Thoracic aorta (tissue), 2 donors: ENCODE measurements around the gene EFNA1. TPM values are rescaled to one million over a fixed set of nuclear protein-coding genes. Genes with fewer than 3 reads are reported as not detected.
A peak's percentile ranks its signal among the peaks of the same experiment; 100 is the strongest.

ENCODE experiments used
- ATAC-seq: fragments of 150-250 bp; one replicate; pipeline ENCODE4 v1.8.0; 2017; ENCODE audit warnings: low read depth; ENCODE audit not compliant: insufficient number of reproducible peaks, low FRiP score
- DNase-seq: peaks from one replicate; pipeline ENCODE4 v3.0.0-alpha.2; 2020; ENCODE audit warnings: low spot score
- H3K27ac ChIP-seq, 2 donors: fragments of 200-600 bp; sonication (generic); 1 replicate in 1 of 2; 2 replicates in 1 of 2; pipeline ENCODE4 v1.5.1; 2016; ENCODE audit warnings: mild to moderate bottlenecking in 2 of 2, moderate library complexity in 2 of 2
- H3K27me3 ChIP-seq: fragments of 200-600 bp; sonication (generic); replicated peaks from 2 replicates; pipeline ENCODE4 v1.6.0; 2016; ENCODE audit warnings: mild to moderate bottlenecking; ENCODE audit not compliant: insufficient read depth
- H3K36me3 ChIP-seq: fragments of 200-600 bp; sonication (generic); one replicate; pipeline ENCODE4 v1.5.1; 2016
- H3K4me1 ChIP-seq, 2 donors: fragments of 200-600 bp; sonication (generic); 1 replicate in 1 of 2; 2 replicates in 1 of 2; pipeline versions ENCODE4 v1.5.1 to v1.6.0; 2016; ENCODE audit warnings: low read depth in 2 of 2, mild to moderate bottlenecking in 1 of 2; ENCODE audit not compliant: control insufficient read depth in 1 of 2
- H3K4me3 ChIP-seq: fragments of 200-600 bp; sonication (generic); 2 replicates; pipeline ENCODE4 v1.5.1; 2016; ENCODE audit warnings: mild to moderate bottlenecking
- H3K9me3 ChIP-seq: fragments of 200-600 bp; sonication (generic); 2 replicates; pipeline ENCODE4 v1.5.1; 2016
- CTCF ChIP-seq: fragments of 200-600 bp; sonication (generic); IDR thresholded peaks from one replicate; pipeline ENCODE4 v1.5.1; 2019; ENCODE audit warnings: antibody characterized with exemption
- total RNA-seq, 2 donors: library from RNA; depleted of rRNA; stranded (reverse); fragments of >200 nt; gene quantifications; one replicate each; pipeline versions ENCODE4 v1.1.0 to v1.2.3, GENCODE V29; 2016

Gene EFNA1
- total RNA-seq, 2 donors from 2014 or later, result 4.6 to 15.4 TPM

GRCh38 chr1:155176544-155177071, 48.9 kb downstream of the EFNA1 start:
- Histone ChIP-seq H3K4me1 (peaks cover 8 to 32% of the 10 kb centered on the region in 2 donors), H3K4me3 (no peak overlapping the region), H3K36me3 (no peaks in the 10 kb centered on the region), H3K9me3 (no peaks in the 10 kb centered on the region), H3K27ac (no peak overlapping the region), H3K27me3 (no peaks in the 10 kb centered on the region)
- ATAC-seq (no peak), DNase-seq (no peak)
- peak; percentile 94 for TF ChIP-seq CTCF

GRCh38 chr1:155177192-155177917, 49.7 kb downstream of the EFNA1 start:
- peaks cover 5 to 26% of the 10 kb centered on the region in 2 donors for H3K4me1 ChIP-seq
- no peaks in the 10 kb centered on the region for H3K9me3 ChIP-seq
- ATAC-seq, result no peak
- no peak overlapping the region for H3K27ac ChIP-seq
- DNase-seq, result no peak
- H3K36me3 ChIP-seq, result no peaks in the 10 kb centered on the region
- no peak for TF ChIP-seq CTCF
- no peak overlapping the region for H3K4me3 ChIP-seq
- H3K27me3 ChIP-seq, result no peaks in the 10 kb centered on the region

GRCh38 chr1:155177918-155178281, 50.2 kb downstream of the EFNA1 start:
- Histone ChIP-seq H3K27ac (no peak overlapping the region), H3K4me3 (no peak overlapping the region), H3K4me1 (peaks cover 4 to 23% of the 10 kb centered on the region in 2 donors), H3K9me3 (no peaks in the 10 kb centered on the region), H3K36me3 (no peaks in the 10 kb centered on the region), H3K27me3 (no peaks in the 10 kb centered on the region)
- no peak for DNase-seq
- no peak for ATAC-seq
- TF ChIP-seq CTCF, result no peak

- Histone ChIP-seq H3K4me1 (peaks cover 4 to 20% of the 10 kb centered on the region in 2 donors), H3K9me3 (no peaks in the 10 kb centered on the region), H3K27me3 (no peaks in the 10 kb centered on the region), H3K4me3 (no peak overlapping the region), H3K36me3 (no peaks in the 10 kb centered on the region), H3K27ac (no peak overlapping the region)
- DNase-seq, result no peak
- no peak for ATAC-seq
- TF ChIP-seq CTCF, result no peak
Observed at GRCh38 chr1:155178441-155179111, 50.9 kb downstream of the EFNA1 start.
